ENCODE data around the gene SCAF4.

The SCAF4 gene

GRCh38 chr21:31750843-31751242, 18.9 kb upstream of the SCAF4 start:
- Histone ChIP-seq H3K9me3 (ENCODE audit: insufficient read depth, low read length) (no peaks in the 10 kb centered on the region), H3K79me2 (ENCODE audit: insufficient read depth, low read length) (no peaks in the 10 kb centered on the region), H3K4me2 (ENCODE audit: low read depth, low read length, poor library complexity, severe bottlenecking) (no peak overlapping the region), H3K9ac (ENCODE audit: low read length) (no peak overlapping the region), H3F3A (ENCODE audit: insufficient read depth) (no peaks in the 10 kb centered on the region), H3K9me2 (replicated peaks; ENCODE audit: insufficient read depth, low read length) (no peaks in the 10 kb centered on the region), H2AFZ (ENCODE audit: low read depth, low read length, severe bottlenecking) (no peak overlapping the region), H3K27me3 (ENCODE audit: low read length) (no peaks in the 10 kb centered on the region), H3K36me3 (ENCODE audit: low read length) (no peaks in the 10 kb centered on the region), H3K27ac (ENCODE audit: low read depth, low read length) (no peak overlapping the region), H3K4me3 (ENCODE audit: insufficient read depth, low read length, poor library complexity, severe bottlenecking) (no peak overlapping the region), H4K20me1 (ENCODE audit: low read depth, low read length) (no peaks in the 10 kb centered on the region)
- TF ChIP-seq CTCF (IDR thresholded peaks at IDR 0.05; ENCODE audit: insufficient read depth, low read length, poor library complexity, severe bottlenecking) = no peak
- no peak for TF ChIP-seq EZH2phosphoT487 (conservative IDR thresholded peaks at IDR 0.05; ENCODE audit: low read length)

GRCh38 chr21:31744182-31744800, 12.4 kb upstream of the SCAF4 start:
- Histone ChIP-seq H3K79me2 (ENCODE audit: insufficient read depth, low read length) (no peaks in the 10 kb centered on the region), H3K27ac (ENCODE audit: low read depth, low read length) (no peak overlapping the region), H3K9me3 (ENCODE audit: insufficient read depth, low read length) (peaks cover 5% of the 10 kb centered on the region; the same call in 1 of the 2 replicates), H3K4me3 (ENCODE audit: insufficient read depth, low read length, poor library complexity, severe bottlenecking) (no peak overlapping the region), H4K20me1 (ENCODE audit: low read depth, low read length) (no peaks in the 10 kb centered on the region), H3F3A (ENCODE audit: insufficient read depth) (no peaks in the 10 kb centered on the region), H3K9ac (ENCODE audit: low read length) (no peak overlapping the region), H3K36me3 (ENCODE audit: low read length) (no peaks in the 10 kb centered on the region), H3K9me2 (replicated peaks; ENCODE audit: insufficient read depth, low read length) (no peaks in the 10 kb centered on the region), H2AFZ (ENCODE audit: low read depth, low read length, severe bottlenecking) (no peak overlapping the region), H3K4me2 (ENCODE audit: low read depth, low read length, poor library complexity, severe bottlenecking) (no peak overlapping the region), H3K27me3 (ENCODE audit: low read length) (no peaks in the 10 kb centered on the region)
- TF ChIP-seq EZH2phosphoT487 (conservative IDR thresholded peaks at IDR 0.05; ENCODE audit: low read length) (no peak), CTCF (IDR thresholded peaks at IDR 0.05; ENCODE audit: insufficient read depth, low read length, poor library complexity, severe bottlenecking) (no peak)

GRCh38 chr21:31743712-31744111, 11.8 kb upstream of the SCAF4 start:
- Histone ChIP-seq H2AFZ (ENCODE audit: low read depth, low read length, severe bottlenecking) (no peak overlapping the region), H3F3A (ENCODE audit: insufficient read depth) (no peaks in the 10 kb centered on the region), H3K27ac (ENCODE audit: low read depth, low read length) (no peak overlapping the region), H3K9me2 (replicated peaks; ENCODE audit: insufficient read depth, low read length) (no peaks in the 10 kb centered on the region), H3K4me3 (ENCODE audit: insufficient read depth, low read length, poor library complexity, severe bottlenecking) (no peak overlapping the region), H3K9ac (ENCODE audit: low read length) (no peak overlapping the region), H3K36me3 (ENCODE audit: low read length) (no peaks in the 10 kb centered on the region), H4K20me1 (ENCODE audit: low read depth, low read length) (no peaks in the 10 kb centered on the region), H3K4me2 (ENCODE audit: low read depth, low read length, poor library complexity, severe bottlenecking) (no peak overlapping the region), H3K79me2 (ENCODE audit: insufficient read depth, low read length) (no peaks in the 10 kb centered on the region), H3K27me3 (ENCODE audit: low read length) (no peaks in the 10 kb centered on the region), H3K9me3 (ENCODE audit: insufficient read depth, low read length) (peaks cover 5% of the 10 kb centered on the region; the same call in 1 of the 2 replicates)
- TF ChIP-seq EZH2phosphoT487 (conservative IDR thresholded peaks at IDR 0.05; ENCODE audit: low read length) (no peak), CTCF (IDR thresholded peaks at IDR 0.05; ENCODE audit: insufficient read depth, low read length, poor library complexity, severe bottlenecking) (no peak)

All from SU-DHL-6 (cell line).